Endometrial microvascular endothelial cells (primary cell): ENCODE measurements around the gene KCNH1. TPM values are rescaled to one million over a fixed set of nuclear protein-coding genes. Genes with fewer than 3 reads are reported as not detected.

ENCODE experiments used
- in situ Hi-C: cut with HindIII; loops from 2 replicates; pipeline ENCODE4 v1.10.0; 2017; ENCODE audit warnings: low sequenced_read_pairs, low pct_unique_long_range_greater_than_20kb; ENCODE audit errors: inconsistent ontology term
- total RNA-seq: library from RNA; depleted of rRNA; stranded (reverse); fragments of >200 nt; gene quantifications from one replicate; pipeline ENCODE4 v1.2.3, GENCODE V29; 2015; ENCODE audit errors: inconsistent ontology term

The KCNH1 gene
- total RNA-seq, 1 donor from 2014 or later, result not detected

DNA sequence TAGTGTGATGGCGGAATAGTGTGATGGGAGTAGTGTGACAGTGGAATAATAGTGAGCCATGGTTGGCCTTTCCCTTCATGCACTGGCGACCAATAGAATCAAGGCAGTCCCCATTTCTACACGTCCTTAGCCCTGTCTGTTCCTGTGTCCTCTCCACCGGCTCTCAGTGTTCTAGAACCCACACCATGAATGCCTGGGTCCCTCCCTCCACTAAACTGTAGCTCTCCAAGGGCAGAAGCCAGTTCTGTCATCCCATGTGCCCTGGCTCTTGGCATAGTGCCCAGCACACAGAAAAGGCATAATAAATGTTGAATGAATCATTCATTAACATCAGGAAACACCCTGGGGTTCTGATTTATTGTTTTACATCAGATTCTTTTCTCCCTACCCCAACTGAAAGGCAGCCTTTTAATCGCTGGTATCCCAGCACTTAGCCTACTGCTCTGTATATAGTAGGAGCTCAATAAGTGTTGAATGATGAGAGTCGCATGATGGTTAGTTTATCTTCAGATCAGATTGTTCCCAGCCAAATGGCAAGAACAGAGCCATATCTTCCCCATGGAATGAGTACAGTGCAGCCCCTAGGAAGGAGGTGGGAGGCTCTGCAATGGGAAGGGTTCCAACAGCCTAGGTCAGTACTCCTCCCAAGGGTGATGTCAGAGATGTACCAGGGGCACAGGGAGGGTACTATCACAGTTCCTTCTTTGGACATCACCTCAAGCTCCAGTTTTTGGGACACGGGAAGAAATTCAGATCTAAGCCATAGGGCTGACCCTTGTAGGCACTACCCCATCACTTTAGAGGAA lies 479.6 kb downstream of the KCNH1 start:
- in situ Hi-C loops, result no loop called here

DNA sequence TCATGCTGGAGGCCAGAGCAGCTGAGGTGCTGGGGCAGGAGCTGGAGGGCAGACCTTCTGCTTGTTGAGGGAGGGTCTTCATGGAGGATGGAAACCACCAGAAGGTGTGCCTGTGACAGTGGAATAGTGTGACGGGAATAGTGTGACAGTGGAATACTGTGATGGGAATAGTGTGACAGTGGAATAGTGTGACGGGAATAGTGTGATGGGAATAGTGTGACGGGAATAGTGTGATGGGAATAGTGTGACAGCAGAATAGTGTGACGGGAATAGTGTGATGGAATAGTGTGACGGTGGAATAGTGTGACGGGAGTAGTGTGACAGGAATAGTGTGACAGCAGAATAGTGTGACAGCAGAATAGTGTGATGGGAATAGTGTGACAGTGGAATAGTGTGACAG lies 480.2 kb downstream of the KCNH1 start:
- in situ Hi-C loops, result no loop called here

DNA sequence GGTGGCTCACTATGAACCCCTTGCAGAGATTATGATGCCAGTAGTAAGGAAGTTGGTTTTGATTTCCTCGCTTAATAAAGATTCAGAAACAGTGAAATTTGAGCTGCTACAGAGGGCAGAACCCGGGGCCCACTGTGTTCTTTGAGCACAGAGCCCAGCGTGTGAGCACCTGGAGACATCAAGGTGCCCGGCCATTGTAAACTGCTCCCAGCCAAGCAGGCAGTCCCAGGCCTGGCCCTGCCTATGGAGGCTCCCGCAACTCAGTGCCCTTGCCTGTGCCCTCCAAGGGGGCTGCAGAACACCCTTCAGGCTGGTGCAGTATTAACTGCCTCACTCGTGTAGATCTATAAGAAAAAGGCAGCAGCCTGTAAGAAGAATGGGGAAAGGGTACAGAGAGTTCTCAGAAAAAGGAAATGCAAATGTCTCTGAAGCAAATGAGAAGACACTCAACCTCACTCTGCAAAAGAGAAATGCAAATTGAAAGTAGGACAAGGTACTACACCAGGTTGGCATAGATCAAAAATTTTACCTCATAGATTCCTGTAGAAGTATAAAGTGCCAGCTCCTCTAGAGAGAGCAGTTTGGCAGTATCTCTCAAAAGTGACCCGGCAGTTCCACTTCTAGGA lies 481.5 kb downstream of the KCNH1 start:
- in situ Hi-C loops, result no loop called here

DNA sequence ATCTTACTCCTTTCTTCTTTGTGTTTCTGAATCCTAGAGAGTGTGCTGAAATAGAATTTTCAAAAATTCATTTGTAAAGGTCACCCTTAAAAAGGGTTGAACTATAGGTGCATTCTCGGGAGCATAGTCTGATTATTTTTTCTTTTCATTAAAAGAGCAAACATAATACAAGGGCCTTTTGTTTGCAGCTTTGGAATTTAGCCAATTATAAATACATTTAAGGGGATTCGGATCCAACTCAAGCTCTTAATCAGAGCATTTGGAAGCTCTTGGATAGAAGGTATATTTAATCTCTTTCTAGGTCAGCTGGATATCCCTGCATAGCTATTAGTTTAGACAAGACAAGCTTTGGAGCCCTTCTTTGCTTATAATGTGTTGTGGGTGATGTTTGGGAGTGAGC lies 483.5 kb downstream of the KCNH1 start:
- in situ Hi-C loops, result no loop called here

DNA sequence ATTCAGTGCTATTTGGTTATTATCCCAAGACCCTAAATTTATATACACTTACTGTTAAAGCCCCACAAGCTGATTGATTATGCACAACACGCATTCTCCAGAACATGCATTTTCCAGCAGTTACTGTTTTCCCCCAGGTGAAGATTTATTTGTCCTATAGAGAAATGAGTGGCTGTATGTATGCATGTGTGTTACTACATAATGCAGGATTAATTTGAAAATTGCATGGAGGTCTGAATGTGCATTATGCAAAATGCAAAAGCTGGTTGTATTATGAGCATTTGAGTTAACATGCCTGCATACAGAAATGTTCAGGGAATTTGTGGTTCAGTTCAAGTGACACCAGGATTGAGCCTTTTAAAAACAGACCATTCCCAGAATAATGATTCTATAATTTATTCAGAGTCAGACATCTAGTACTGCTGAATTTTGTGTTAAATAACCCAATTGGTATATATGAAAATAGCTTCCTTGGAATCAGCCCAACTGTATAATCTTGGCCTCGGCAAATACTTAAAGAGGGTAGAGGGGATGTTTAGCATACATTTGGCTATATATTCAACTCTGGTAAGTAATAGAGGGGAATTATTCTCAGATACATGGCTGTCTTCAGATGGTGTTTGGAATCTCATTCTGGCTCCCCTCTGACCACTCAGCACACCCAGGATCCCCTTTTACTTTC lies 485.2 kb downstream of the KCNH1 start:
- in situ Hi-C loops, result no loop called here

DNA sequence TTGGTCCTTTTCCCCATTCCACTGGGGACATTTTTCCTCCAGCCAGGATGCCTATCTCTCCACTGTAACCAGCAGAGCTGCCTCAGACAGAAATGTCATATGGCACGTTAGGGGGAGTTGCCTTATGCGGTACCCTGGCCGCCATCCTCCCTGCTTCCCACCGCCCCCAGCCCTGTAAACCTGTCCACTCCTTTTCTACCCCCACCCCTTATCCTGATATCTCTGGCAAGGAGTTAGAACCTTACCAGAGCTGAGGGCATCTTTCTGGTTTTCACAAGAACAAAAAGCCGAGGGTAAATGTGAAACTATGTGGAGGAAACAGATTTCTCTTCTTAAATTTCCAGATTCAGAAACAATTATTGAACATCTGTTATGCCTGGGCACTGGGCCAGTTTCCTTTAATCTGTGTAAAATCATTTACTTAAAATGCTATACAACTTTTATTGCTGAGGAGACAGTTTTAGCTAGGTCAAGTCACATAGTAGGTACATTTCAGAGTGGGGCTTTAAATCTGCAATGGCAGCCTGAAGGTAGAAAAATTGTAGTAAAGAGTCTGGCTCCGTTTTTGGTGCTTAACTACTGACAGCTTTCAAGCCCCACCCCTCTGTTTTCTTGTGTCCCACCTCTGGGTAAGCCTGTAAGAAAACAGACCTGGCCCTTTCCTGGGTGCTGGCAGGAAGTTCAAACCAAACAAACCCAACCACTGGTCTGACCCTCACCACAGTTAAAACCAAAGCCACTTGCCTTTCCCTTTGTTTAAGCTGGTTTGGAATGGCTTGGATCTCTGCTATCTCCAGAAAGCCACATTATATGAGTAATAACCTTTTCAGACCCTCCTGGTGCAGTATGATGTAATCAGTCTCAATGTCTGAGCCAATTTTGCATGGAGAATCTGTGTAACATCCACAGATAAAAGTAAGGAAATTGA lies 486.3 kb downstream of the KCNH1 start:
- in situ Hi-C loops, result no loop called here

DNA sequence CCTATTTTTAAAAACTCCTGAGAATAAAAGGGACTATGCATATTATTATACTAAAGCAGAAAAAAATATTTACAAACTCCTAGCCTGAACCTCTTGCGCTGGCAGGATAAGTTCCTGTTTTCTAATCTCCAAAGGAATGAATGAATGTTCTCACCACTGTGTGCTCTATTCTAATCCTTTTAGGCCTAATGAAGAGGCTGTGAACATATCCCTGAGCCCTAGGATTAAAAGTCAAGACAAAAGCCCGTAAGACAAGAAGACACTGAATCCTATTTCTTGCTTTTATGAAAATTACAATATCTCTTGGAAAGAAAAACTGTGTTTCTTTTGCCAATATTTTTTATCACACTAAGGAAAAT lies 487.7 kb downstream of the KCNH1 start:
- in situ Hi-C loops, result no loop called here

DNA sequence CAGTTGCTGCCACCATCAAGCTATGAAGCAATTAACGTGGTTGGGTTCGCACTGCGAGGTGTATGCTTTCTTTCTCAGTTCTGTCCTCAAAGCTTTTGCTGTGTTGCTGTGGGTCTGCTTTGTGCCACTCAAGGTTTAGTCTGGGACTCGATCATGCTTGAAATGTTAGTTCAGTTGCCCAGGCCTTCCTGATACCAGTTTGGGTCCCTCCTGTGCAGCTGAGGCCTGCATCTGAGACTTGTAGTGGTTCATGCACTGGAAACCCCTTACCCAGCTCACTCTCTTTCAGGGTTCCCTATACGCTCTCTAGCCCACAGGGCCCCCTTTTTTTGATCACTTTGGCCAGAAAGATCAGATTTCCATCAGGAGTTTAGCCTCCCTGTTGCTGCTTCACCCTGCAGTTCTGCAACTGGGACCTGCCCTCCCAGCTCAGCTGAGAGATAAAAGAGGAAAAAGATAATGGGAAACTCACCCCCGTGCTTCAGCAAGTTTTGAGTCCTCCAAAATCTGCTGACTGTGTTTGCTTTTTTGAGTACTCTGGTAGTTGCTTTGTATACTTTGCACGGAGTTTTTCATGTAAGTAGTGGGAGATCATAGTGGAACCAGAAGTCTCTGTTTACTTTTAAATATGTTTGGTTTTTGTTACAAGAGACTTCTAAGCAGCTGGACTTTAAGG lies 488.2 kb downstream of the KCNH1 start:
- in situ Hi-C loops, result no loop called here

DNA sequence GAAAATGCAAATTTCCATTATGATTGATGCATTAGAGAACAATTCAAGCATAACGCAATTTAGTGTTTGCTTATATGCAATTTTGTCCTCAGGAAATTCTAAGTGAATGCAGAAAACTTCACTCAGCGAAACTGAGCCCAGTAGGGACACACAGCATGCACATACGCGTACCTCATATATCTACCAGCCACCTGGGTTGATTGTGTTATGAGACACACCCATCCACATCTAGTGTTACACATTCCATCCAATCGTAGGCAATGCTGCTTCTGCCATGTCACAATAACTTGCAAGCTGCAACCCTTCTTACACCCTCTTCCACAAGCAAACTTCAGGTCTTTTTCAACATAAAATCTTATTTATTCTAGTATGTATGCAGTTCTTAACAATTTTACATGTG lies 492.4 kb downstream of the KCNH1 start:
- in situ Hi-C loops, result no loop called here

DNA sequence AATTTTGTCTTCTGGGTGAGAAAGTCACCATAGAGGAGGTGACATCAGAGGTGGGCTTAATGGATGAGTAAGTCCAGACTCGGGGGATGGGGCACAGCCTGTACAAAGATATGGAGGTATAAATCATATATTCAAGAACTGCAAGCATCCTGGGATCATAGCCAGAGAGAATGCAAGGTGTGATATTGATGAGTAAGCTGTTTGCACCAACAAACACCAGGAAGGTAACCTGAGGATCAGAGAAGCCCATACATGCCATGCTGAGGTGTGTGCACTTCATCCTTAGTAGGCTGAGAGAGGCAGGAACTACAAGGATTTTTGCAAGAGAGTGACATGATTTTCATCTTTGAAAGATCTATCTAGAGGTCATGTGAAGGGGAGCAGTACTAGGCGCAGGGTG lies 498.8 kb downstream of the KCNH1 start:
- in situ Hi-C loops, result no loop called here

DNA sequence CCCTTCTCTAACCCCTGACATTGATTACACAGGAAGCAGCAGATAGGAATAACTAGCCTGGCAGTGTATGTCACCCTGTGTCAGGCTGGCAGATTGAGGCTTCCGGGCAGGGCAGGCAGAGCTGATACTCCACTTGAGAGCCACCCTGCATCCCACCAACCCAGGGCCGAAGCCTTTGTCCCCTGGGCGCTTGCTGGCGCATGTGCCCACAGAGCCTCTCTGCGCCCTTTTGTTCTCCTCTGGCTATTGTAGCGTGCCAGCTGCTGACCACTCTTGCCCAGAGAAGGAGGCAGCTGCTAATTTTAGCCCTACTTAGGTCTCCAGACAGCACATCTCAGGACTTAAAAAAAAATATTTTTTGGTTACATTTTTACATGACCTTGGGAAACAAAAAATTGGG lies 500.3 kb downstream of the KCNH1 start:
- in situ Hi-C loops, result no loop called here

DNA sequence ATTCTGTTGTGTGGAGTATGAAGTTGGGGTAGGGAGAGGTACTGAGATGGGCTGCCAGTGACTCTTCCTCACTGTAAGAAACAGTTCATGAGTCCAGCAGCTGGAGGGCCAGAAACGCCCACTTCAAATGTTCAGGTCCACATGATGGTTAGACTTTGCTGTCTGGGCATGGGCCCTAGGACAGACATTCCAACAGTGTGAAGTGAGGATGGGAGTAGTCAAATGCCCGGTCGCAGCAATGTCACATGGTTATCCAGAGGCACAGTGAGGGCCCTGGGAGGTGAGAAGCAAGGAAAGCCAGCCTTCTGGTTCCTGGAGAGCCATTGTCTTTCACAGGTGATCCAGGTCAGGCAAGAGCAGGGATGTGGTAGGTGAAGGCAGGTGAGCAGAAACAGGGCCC lies 500.8 kb downstream of the KCNH1 start:
- in situ Hi-C loops, result no loop called here

DNA sequence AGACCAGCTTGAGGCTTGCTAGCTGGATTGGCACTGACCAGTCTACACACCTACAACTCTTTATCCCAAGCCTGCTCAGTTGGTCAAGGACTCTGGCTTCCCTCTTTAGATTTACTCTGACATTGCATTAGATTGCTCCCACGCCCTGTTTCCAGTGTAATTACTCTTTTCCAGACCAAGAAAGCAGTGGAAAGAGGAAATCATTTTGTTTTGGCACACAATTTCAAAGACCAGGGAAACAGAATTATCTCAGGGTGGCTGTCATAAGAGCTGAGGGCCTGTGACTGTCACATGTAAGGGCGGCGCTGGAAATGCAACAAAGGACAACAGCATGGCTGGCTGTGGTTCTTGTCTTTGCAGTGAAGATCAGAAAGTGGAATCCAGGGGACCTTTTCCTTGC lies 502.5 kb downstream of the KCNH1 start:
- in situ Hi-C loops, result no loop called here

DNA sequence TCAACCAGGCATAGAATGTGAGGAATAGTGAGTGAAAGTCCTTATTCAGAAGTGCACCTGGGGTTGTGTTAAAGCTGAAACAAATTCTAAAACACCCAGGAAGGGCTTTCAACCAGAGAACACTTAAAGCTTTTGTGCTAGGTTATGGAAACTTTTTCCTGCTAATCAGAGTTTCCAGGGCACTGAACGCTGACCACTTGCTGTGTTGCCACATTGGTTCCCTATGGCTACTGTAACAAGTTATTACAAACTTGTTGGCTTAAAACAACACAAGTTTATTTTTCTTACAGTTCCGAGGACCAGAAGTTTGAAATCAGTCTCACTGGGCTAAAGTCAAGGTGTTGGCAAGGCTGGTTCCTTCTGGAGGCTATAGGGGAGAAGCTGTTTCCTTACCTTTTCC lies 504.7 kb downstream of the KCNH1 start:
- in situ Hi-C loops, result no loop called here

DNA sequence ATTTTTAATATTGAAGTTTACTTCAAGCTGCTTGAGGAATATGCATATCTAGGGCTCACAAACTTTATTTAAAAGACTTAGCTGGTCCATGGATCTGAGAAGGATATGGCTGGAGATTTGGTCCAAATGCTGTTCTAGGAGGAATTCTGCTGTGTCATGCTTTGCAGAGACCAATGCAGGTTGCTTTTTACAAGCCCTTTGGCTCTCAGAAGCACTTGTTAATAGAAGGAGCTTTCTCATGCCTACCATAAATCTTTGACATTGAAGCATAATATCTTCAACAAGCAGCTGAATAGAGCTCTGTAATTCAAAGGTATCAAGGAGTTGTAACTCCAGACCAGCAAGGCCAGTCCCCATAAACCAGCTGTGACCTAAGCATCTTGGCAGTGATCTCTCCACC lies 506.2 kb downstream of the KCNH1 start:
- in situ Hi-C loops, result no loop called here
